NB4 (cell line): Measurements from ENCODE around the gene JMJD6.

Experiments
- MAX ChIP-seq: IDR thresholded peaks from 2 replicates; pipeline ENCODE4 v1.6.1; 2011; ENCODE audit warnings: low read depth, low read length
- MYC ChIP-seq: IDR thresholded peaks from 2 replicates; pipeline ENCODE4 v1.6.1; 2011; ENCODE audit warnings: low read depth, low read length
- POLR2A ChIP-seq: IDR thresholded peaks from 2 replicates; pipeline ENCODE4 v1.6.1; 2011; ENCODE audit warnings: mild to moderate bottlenecking; ENCODE audit not compliant: insufficient read length; ENCODE audit errors: extremely low read depth
- TF ChIP-seq, protein P1 (sequence below): IDR thresholded peaks from one replicate; pipeline ENCODE4 v1.5.1; 2012; ENCODE audit warnings: low read depth, low read length

DNA sequence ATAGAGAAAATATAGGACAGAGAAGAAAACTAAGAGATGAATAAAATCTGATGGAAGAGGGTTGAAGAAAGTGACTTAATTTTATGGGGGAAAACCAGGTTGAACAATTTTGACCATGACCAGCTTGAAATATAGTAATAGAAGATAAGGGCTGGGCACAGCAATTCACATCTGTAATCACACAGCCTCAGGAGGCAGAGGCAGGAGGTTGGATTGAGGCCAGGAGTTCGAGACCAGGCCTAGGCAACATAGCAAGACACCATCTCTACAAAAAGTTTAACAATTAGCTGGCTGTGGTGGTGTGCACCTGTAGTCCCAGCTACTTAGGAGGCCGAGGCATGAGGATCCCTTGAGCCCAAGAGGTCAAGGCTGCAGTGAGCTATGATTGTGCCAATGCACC, 24.3 kb downstream of the JMJD6 start:
- TF ChIP-seq, protein P1, sequence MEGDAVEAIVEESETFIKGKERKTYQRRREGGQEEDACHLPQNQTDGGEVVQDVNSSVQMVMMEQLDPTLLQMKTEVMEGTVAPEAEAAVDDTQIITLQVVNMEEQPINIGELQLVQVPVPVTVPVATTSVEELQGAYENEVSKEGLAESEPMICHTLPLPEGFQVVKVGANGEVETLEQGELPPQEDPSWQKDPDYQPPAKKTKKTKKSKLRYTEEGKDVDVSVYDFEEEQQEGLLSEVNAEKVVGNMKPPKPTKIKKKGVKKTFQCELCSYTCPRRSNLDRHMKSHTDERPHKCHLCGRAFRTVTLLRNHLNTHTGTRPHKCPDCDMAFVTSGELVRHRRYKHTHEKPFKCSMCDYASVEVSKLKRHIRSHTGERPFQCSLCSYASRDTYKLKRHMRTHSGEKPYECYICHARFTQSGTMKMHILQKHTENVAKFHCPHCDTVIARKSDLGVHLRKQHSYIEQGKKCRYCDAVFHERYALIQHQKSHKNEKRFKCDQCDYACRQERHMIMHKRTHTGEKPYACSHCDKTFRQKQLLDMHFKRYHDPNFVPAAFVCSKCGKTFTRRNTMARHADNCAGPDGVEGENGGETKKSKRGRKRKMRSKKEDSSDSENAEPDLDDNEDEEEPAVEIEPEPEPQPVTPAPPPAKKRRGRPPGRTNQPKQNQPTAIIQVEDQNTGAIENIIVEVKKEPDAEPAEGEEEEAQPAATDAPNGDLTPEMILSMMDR = no peak
- no peak for TF ChIP-seq POLR2A
- TF ChIP-seq MYC = no peak
- no peak for TF ChIP-seq MAX
